ENCODE measurements around the gene CACNA1G. TPM values are rescaled to one million over a fixed set of nuclear protein-coding genes. Genes with fewer than 3 reads are reported as not detected.

Gene CACNA1G
- total RNA-seq, 1 donor from 2014 or later: 1.9 TPM

DNA sequence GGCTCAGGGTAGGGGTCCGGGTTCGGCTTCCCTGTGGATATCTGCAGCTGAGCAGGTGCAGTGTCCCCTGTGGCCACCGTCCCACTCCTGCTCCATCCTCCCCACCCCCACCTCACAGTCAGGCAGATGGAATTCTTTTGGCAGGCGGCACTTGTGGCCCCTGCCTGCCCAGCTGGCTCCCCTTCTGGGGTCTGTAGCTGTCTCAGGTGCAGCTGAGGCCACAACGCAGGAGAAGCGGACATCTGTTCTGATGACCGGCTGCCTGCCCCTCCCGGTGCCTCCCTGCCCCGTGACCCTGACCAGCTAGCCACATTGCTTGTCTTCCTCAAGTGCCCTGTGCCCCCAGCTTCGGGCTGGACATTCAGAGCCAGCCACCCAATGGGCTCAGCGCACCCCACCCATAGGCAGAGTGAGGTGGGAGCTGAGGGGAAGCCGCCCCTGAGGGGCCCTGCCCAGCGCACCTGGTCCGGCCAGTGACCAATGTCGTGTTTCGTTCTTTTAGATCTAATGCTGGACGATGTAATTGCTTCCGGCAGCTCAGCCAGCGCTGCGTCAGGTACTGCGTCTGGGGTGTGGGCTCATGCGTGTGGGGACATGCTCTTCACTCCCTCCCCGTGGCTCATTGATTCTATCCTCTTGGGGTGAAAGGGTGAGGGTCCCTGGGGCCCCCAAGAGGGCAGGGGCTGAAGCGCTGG is 49.0 kb downstream of the CACNA1G start:
- DNase-seq (ENCODE audit: low spot score): no peak

DNA sequence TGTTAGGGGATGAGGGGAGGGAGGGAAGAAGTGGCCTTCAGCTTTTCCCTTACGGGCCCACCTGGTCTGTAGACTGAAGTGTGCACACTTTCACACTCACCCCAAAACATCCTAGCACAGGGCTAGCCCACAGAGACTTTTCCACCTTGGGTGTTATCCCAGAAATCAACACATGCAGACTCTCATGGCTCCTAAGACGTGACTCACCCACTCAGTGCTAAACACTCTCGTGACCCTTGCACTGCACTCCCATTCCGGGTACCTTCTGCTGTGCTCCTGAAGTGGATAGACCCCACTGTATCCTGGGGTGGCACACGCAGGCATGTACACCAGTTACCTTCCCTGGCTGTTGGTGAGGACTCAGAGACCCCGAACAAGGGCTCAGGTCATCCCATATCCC is 51.1 kb downstream of the CACNA1G start:
- no peak for DNase-seq (ENCODE audit: low spot score)

DNA sequence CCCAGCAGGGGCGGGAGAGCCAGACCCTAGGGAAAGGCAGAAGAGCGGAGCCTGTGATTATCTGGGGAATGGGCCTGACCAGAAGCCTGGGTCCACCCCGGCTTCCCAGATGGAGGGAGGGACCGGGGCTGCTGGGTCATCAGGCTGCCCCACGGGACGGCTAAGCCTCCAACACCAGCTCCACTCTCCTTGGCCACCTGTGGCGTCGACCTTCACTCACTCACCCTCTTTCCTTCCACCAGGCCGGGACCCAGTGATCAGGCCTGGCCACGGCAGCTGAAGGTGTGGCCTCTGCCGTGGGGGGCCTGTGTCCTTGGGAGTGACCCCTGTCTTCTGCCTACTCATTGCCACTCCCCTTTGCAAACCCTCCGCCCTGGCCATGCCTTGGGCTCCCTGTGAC is 51.8 kb downstream of the CACNA1G start:
- no peak for DNase-seq (ENCODE audit: low spot score)

DNA sequence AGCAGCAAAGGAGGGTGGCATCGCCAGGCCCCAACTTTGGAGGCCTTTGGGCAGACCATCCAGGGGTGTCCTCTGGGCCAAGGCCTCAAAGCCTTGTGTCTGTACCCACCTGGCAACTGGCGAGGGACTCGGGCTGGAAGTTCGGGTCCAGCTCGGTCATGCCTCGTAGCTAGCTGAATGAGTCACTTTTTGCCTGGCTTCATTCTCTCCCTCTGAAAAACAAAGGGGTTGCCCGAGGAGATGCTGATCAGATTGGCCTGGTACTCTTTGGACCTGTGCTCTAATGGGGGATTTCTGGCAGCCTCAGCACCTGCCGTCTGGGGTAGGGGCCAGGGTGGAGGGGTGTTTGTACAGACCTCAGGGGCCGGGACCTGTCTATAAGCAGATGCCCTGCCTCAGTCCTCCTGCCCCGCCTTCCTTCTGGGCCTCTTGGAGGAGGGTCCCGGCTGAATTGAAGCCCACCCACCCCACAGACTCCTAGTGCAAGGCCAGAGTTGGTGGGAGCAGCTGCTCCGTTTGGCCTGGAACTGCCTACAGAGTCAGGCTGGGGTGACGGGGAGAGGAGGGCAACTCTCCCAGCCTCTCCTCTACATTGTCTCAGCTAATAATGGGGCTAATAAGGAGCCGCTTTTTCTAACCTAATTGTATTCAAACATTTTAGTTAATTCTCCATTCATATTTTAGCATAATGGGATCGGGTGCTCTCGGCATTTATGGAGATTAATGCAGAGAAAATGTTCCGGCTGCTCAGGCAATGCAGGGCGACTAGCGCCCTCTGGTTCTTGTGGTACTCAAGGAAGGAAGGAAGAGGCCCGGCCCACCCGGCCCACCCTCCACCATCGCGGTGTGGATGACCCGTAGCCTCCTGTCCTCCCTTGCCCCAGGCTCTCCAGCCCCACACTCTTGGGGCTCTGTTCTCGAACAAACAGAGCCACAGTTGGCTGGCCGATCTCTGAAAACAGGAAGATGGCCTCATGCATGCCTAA is 52.8 kb downstream of the CACNA1G start:
- no peak for DNase-seq (ENCODE audit: low spot score)

DNA sequence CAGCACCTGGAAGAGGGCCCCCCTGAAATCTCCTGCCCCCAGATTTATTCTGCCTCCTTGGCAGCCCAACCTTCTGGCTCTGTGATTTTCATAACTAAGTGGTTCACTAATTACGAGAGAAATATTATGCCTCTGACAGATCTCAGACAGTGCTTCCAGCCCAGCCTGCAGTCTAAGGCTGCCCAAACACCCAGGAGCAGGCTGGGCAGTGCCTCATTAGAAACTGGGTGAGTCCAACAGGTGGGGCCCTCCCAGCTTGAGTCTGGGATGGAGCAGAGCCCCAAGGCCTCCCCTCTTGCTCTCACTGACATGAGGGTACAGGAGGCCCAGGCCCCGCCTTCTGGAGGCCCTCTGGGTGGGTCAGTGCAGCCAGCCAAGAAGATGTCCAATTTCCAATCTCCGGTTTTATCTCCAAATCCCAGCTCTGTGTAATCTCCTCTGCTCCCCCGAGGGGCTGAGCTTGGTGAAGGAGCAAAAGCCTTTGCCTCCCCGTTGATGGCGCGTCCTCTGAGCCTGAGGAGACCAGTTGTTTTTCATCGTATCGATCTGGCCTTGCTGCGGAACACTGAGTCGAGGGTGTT is 54.0 kb downstream of the CACNA1G start:
- DNase-seq (ENCODE audit: low spot score): peak; percentile 85

DNA sequence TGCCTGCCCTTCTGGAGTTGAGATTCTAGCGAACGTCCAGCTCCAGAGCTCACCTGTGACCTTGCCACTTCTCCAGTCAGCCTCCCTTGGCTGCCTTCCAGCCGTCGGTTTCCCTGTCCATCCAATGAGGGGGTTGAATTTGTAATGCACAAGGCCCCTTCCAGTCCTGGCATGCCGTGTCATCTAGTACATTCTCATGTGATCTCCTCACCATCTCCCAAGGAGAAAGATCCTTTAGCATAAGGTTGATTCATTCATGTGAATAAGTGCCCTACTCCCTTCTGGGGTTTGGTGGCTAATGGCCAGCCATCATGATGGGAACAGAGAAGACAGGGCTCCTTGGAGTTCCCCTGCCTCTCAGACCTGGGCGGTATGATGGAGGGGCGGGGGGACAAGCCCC is 55.3 kb downstream of the CACNA1G start:
- no peak for DNase-seq (ENCODE audit: low spot score)

DNA sequence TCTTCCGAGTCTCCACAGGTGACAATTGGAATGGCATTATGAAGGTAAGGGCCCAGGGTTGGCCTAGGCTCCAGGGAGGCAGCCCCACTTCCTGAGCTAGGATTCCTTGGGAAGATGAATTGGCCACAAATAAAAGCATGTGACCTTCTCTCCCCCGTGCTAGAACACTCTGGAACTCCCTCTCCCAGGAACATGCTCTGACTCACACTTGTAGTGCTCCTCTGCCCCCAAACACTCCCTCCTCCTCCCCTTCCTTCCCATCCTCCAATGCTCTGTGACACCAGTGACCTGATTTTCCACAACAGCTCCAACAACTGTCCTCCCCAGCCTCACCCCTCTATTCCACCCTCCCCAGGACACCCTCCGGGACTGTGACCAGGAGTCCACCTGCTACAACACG is 57.8 kb downstream of the CACNA1G start:
- DNase-seq (ENCODE audit: low spot score): no peak

DNA sequence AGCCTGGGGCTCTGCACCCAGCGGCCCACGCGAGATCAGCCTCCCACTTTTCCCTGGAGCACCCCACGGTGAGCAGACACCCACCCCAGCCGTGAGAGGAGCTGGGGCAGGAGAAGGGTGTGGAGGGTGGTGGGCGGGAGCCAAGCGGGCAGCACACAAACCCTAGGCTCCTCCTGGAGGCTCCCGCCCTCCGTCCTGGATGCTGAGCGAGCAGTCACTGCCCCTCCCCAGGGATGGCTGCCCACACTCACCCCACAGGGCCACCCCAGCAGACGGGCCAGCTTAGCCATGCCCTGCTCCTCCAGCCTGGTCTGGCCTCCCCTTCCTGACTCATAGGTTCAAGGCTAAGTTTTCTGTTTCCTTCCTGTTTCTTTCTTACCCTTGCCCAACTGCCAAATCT is 58.4 kb downstream of the CACNA1G start:
- peak; percentile 43 for DNase-seq (ENCODE audit: low spot score)

DNA sequence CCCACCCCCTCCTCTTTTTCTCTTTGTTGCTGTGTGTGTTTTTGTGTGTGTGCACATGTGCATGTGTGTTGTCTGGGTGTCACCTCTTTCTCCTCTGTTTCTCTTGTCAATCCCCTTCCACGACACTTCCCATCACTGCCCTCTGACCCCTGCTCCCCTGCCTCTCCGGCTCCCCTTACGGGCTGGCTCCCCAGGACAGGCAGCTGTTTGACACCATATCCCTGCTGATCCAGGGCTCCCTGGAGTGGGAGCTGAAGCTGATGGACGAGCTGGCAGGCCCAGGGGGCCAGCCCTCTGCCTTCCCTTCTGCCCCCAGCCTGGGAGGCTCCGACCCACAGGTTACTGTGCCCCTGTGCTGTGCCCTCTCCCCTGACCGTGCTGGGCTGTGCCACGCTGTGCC is 59.0 kb downstream of the CACNA1G start:
- no peak for DNase-seq (ENCODE audit: low spot score)

DNA sequence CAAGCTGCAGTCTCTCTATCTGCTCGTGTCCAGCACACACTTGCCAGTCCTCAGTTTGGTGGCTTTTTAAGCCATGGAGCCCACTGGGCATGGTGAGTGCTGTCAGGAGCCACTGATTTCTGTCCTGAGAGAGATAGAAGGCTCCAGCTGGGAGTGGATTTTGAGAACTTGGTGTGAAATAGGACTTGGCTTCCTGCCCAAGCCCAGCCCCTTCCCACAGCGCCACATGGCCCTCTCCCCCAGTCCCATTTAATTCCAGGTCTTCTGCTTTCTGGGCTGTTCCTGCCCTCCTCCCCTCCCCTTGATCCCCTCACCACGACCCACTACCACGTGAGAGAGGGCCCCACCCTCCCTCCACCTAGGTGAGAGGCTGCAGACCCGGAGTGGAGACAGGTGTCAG is 59.7 kb downstream of the CACNA1G start:
- no peak for DNase-seq (ENCODE audit: low spot score)

DNA sequence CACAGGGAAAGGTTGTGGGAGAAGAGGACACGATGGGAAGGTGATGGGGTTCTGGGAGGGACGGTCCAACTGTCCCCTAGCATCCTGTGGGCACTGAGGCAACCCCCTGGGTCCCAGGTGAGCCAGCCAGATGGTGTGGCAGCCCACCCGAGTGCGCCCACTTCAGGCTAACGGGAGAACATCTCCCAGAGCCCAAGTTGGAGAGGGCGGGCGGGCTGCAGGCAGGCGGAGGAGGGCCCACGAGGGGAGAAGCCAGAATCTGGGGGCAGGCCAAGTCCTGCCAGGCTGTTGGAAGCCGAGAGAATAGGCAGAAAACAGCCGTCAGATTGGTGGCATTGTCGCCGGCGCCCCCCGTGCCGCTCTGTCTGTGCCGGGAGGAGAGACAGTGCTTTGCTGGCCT is 60.3 kb downstream of the CACNA1G start:
- no peak for DNase-seq (ENCODE audit: low spot score)

DNA sequence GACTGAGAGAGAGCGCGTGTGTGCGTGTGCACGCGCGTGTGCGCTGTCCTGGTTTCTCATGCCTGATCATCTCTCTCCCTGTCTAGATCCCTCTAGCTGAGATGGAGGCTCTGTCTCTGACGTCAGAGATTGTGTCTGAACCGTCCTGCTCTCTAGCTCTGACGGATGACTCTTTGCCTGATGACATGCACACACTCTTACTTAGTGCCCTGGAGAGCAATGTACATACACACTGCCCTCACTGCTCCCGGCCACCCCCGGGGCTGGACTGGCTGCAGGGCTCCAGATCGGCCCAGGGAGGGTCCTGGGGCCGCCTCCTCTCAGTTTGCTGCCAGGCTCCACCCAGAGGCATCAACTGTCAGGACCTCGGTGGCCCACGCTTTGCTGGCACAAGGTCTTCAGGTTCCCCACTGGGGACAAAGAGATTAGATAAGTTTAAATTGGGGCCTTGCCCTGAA is 61.1 kb downstream of the CACNA1G start:
- peak; percentile 46 for DNase-seq (ENCODE audit: low spot score)

DNA sequence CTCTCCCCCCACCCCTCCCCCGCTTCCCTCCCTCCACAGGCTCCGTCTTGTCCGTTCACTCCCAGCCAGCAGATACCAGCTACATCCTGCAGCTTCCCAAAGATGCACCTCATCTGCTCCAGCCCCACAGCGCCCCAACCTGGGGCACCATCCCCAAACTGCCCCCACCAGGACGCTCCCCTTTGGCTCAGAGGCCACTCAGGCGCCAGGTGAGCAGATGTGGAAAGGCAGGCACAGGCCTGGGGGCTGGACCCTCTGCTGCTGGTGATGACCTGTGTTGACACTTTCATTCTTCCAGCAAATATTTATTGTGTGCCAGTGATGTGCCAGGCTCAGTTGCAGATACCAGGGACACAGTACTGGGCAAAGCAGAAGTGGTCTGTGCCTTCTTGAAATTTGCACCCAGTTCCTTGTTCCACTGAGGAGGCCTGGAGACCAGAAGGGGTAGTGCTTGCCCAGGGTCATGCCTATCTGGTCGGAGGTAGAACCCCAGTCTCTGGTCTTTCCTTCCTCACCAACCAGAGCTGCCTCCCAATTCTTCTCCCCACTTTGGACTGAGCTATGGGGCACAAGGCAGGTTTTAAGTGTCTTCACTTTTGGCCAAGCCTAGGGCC is 63.9 kb downstream of the CACNA1G start:
- DNase-seq (ENCODE audit: low spot score): no peak

DNA sequence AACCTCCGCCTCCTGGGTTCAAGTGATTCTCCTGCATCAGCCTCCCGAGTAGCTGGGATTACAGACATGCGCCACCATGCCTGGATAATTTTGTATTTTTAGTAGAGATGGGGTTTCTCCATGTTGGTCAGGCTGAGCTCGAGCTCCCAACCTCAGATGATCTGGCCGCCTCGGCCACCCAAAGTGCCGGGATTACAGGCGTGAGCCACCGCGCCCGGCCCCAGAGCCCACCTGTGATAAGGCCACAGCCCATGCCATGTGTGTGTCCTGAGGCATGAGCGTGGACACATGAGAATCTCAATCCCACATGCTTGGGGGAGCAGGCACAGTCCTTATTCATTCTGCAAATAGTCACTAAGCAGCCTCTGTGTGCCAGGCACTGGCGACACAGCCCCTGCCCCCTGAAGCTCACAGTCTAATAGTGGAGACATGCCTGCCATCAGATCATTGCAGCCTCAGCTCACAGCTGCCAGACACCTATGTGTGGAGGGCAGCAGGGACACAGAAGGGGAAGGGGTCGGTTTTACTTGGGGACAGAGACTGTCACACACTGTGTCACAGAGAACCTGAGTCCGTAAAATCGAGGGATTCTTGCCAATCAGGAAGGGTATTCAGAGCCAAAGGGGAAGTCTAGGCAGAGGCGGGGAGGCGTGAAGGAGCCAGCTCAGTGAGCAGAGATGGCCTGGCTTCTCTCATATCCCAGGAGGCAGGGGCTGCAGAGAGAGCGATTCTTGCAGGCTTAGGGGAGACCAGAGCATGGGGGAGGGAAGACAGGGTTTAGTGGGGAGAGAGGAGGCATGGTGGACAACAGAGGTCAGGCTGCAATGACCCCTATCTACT is 64.7 kb downstream of the CACNA1G start:
- DNase-seq (ENCODE audit: low spot score): peak; percentile 46

DNA sequence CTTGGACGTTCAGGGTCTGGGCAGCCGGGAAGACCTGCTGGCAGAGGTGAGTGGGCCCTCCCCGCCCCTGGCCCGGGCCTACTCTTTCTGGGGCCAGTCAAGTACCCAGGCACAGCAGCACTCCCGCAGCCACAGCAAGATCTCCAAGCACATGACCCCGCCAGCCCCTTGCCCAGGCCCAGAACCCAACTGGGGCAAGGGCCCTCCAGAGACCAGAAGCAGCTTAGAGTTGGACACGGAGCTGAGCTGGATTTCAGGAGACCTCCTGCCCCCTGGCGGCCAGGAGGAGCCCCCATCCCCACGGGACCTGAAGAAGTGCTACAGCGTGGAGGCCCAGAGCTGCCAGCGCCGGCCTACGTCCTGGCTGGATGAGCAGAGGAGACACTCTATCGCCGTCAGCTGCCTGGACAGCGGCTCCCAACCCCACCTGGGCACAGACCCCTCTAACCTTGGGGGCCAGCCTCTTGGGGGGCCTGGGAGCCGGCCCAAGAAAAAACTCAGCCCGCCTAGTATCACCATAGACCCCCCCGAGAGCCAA is 65.6 kb downstream of the CACNA1G start:
- DNase-seq (ENCODE audit: low spot score): peak; percentile 81

DNA sequence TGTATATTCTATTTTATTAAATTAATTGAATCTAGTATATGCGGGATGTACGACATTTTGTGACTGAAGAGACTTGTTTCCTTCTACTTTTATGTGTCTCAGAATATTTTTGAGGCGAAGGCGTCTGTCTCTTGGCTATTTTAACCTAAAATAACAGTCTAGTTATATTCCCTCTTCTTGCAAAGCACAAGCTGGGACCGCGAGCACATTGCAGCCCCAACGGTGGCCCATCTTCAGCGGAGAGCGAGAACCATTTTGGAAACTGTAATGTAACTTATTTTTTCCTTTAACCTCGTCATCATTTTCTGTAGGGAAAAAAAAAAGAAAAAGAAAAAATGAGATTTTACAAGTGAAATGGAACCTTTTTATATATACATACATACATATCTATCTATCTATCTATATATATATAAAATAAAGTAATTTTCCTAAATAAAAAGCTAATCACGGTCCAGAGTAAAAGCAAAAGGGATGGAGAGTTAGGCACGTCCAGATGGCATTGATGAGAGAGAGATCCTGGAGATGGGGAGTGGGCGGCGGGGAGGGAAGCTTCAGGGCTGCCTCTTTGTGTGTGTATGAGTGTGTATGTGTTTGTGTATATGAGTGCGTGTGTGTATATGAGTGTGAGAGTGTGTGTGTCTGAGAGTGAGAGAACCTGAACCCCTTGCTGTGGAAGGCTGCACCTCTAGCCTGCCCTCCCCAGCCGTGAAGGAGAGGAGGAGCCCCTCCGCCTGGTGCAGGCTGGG is 66.7 kb downstream of the CACNA1G start:
- no peak for DNase-seq (ENCODE audit: low spot score)

DNA sequence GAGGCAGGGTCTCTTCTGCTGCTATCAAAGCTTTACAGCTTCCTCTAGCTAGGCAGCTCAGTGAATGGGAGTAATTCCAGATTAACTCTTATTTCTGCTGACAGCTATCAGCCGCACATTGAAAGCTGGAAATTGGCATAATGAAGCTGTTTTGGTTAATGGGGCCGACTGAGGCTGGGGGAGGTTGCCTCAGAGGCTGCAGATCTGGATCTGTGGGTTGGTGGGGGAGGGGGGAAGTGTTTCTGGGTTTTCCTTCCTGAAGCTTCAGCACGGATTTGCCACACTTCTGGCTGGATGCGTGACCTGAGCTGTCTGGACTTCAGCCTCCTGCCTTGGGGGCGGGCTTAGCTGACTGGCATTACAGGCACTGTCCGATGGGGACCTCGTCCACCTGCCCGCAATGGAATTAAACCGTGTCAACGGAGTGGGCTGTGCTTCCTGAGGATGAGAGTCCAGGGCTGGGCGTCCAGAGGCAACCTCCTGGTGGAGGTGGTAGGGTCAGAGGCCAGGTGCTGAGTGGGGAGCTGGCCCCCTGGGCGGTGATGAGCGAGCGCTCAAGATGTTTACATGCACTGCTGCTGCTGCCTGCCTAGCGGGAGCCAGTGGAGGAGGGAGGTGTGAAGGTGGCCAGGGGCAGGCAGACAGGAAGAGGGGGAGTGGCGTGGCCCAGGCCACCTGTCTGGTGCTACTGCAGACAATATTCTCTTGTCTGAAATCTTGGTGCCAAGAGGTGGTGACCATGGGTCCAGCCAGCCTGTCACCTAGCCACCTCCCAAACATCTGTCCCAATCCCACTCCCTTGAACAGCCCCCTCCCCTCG is 67.5 kb downstream of the CACNA1G start:
- no peak for DNase-seq (ENCODE audit: low spot score)

DNA sequence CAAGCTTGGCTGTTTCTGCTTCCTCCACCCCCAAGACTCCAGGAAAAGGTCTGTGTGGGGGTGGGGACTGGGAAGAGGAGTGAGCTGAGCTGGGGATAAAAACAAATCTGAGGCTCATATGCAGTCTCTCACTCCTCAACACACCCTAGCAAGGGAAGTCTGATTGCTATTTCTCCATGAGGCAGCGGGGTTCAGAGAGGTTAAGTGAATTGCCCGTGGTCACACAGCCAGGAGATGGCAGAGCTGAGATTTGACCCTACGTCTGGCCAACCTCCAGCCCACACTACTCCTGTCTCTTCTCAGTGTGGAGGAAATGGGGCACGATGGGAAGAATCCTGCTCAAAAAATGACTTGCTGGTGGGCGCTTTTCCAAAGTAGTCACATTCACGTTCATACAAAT is 69.4 kb downstream of the CACNA1G start:
- DNase-seq (ENCODE audit: low spot score): no peak

DNA sequence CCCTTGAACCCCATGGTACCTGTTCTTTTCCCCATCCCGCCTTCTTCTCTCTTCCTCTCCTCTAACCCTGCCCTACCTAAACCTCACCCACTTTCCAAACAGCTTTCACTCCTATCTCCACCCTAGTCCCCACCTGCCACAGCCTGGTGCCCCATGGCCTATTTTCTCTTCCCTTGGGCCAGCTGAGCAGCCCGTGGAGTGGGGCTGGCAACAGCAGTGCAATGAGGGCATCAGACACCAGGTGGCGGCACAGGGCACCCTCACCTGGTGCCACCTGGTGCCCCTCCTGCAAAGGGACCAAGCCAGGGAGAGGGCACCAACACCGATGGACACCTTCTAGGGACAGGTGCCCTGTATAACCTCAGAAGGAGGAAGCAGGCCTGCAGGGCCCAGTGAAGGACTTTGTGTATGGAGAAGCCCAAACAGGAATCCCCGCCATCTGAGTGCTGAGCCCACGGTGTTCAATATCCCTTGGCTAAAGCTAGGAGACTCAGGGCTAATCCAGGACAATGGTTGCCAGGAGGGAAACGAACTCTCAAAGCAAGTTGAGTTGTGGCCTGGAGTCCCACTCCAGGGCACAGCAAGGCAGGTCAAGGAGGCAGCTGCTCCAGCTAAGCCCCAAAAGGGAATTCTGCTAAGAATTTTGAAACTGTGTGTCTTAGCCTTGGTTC is 70.1 kb downstream of the CACNA1G start:
- DNase-seq (ENCODE audit: low spot score): no peak
